Measurements from ENCODE around the gene CACNA1H.

DNA sequence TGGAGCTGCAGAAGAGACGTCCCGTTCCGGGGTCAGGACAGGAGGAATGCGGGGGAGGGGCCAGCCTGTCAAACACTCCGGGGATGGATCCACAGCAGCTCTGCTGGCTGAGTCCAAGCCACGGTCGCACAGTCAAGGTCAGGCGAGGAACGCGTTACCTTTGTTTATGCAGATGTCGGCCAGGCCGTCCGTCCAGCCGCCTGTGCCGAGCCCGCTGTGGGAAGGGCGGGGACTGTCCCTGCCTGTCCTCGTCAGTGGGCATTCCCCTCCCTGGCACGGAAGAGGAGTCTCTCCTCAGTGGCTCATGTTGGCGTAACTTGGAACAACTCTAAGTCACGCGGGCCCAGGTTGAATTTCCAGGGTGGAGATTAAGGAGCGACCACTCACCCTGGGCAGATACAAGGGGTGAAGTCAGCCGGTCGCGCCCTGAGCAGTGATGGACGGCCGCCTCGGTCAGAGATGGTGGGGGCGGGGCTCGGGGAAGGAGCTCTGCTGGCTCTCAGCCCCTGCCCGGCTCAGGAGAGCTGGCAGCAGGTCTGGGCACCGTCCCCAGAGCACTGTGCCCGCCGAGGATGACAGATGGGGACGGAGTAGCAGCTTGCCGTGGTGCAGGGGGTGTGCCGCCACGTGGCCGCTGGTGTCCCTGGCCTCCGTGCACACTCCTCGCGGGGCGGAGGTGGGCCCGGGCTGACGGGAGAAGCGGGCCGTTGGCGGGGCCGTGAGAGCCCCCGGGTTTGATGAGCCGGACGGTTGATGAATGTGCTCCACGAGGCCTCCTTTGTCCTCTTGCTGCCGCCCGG lies 7.3 kb downstream of the CACNA1H start:
- TF ChIP-seq, protein P1, sequence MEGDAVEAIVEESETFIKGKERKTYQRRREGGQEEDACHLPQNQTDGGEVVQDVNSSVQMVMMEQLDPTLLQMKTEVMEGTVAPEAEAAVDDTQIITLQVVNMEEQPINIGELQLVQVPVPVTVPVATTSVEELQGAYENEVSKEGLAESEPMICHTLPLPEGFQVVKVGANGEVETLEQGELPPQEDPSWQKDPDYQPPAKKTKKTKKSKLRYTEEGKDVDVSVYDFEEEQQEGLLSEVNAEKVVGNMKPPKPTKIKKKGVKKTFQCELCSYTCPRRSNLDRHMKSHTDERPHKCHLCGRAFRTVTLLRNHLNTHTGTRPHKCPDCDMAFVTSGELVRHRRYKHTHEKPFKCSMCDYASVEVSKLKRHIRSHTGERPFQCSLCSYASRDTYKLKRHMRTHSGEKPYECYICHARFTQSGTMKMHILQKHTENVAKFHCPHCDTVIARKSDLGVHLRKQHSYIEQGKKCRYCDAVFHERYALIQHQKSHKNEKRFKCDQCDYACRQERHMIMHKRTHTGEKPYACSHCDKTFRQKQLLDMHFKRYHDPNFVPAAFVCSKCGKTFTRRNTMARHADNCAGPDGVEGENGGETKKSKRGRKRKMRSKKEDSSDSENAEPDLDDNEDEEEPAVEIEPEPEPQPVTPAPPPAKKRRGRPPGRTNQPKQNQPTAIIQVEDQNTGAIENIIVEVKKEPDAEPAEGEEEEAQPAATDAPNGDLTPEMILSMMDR (IDR thresholded peaks at IDR 0.05; ENCODE audit: low read depth, low read length) = no peak
- no peak for TF ChIP-seq MYC (IDR thresholded peaks at IDR 0.05; ENCODE audit: low read depth, low read length)
